ENCODE data around the gene CLMN. TPM values are rescaled to one million over a fixed set of nuclear protein-coding genes. Genes with fewer than 3 reads are reported as not detected.
"Not testable (repeated sequence)": the region's sequence is repeated elsewhere in the genome, so short reads cannot be mapped to it uniquely, and the experiment has no call there.

The CLMN gene
- total RNA-seq, 4 donors from 2014 or later = 3.8 to 10.0 (median 5.3) TPM

DNA sequence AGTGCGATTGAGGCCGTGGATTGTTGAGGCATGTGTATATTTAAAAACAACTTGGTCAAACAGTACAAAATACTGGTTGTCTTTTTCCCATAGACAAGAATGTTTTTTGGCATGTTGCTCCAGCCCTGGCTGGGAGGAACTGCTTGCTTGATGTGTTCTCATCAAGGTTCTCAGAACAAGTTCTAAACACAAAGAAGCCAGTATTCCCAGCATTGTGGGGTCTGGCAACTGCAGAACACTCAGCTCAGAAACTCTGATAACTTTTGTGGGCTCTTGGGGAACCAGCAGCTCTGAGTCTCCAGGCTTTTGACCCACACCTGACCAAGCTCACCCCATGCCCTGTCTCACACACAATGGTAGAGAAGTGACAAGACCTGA is 135.3 kb downstream of the CLMN start:
- no peak for ATAC-seq
- 6 to 23% methylated on average over 2 of the region's 2 CpGs for WGBS, 2 donors (ENCODE audit: low coverage in 1 of 2)
- H3K9me3 ChIP-seq = no peaks in the 10 kb centered on the region
- TF ChIP-seq POLR2AphosphoS5 (IDR thresholded peaks at IDR 0.05) (no peak), CTCF (IDR thresholded peaks at IDR 0.05) (no peak), POLR2A (IDR thresholded peaks at IDR 0.05) (no peak), EP300 (IDR thresholded peaks at IDR 0.05) (no peak)
- H3K36me3 ChIP-seq = peaks cover 0 to 16% of the 10 kb centered on the region in 2 donors
- peaks cover 0 to 35% (median 18%) of the 10 kb centered on the region in 3 donors for H3K4me1 ChIP-seq
- H3K27ac ChIP-seq = peak overlapping the region; percentile 10 to 67 (median 66)
- no peak overlapping the region for H3K4me3 ChIP-seq
- H3K27me3 ChIP-seq = no peaks in the 10 kb centered on the region

- 53 to 67% methylated on average over 5 to 6 of the region's 6 CpGs for WGBS, 2 donors (ENCODE audit: low coverage in 1 of 2)
These were observed 135.9 kb downstream of the CLMN start for GRCh38 chr14:95183532-95184412.

GRCh38 chr14:95183082-95183481 is 136.6 kb downstream of the CLMN start:
- no peak for TF ChIP-seq EP300 (IDR thresholded peaks at IDR 0.05)
- no peak for TF ChIP-seq CTCF (IDR thresholded peaks at IDR 0.05)
- TF ChIP-seq POLR2A (IDR thresholded peaks at IDR 0.05) = no peak
- TF ChIP-seq POLR2AphosphoS5 (IDR thresholded peaks at IDR 0.05) = no peak
- H3K4me1 ChIP-seq = peaks cover 0 to 30% (median 18%) of the 10 kb centered on the region in 3 donors
- H3K4me3 ChIP-seq = no peak overlapping the region
- peak overlapping the region in 3 of 4 donors; percentile 14 to 67 (median 65) for H3K27ac ChIP-seq
- peaks cover 0 to 17% of the 10 kb centered on the region in 2 donors for H3K36me3 ChIP-seq
- H3K9me3 ChIP-seq = no peaks in the 10 kb centered on the region
- no peaks in the 10 kb centered on the region for H3K27me3 ChIP-seq
- ATAC-seq = no peak
- no CpG with 5 or more reads among the region's 1 CpG for WGBS, 2 donors (ENCODE audit: low coverage in 1 of 2)

More at GRCh38 chr14:95183532-95184412, 135.9 kb downstream of the CLMN start:
- Histone ChIP-seq H3K4me1 (peaks cover 0 to 30% (median 18%) of the 10 kb centered on the region in 3 donors), H3K36me3 (peaks cover 0 to 17% of the 10 kb centered on the region in 2 donors), H3K27me3 (no peaks in the 10 kb centered on the region), H3K9me3 (no peaks in the 10 kb centered on the region), H3K4me3 (no peak overlapping the region), H3K27ac (peak overlapping the region; percentile 10 to 67 (median 66))
- no peak for ATAC-seq
- no peak for TF ChIP-seq POLR2A (IDR thresholded peaks at IDR 0.05)
- no peak for TF ChIP-seq CTCF (IDR thresholded peaks at IDR 0.05)
- no peak for TF ChIP-seq EP300 (IDR thresholded peaks at IDR 0.05)
- TF ChIP-seq POLR2AphosphoS5 (IDR thresholded peaks at IDR 0.05) = no peak

DNA sequence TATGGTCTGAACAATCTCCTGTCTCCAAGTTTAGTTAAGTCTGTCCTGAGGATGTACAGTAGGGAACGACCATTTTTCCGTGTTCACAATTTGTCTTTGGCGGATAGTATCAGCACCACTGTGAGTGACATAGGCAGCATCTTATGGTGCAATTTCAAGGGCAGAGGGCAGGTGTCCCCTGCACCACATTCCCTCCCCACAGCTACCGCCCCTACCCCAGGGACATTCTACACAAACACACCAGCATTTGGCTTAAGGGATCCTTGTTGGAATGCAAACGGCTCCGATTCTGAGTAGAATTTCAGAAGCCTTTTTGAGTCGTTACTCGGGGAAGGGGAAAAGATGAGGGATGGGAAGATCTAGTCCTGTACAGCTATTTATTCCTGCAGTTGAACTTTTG is 137.3 kb downstream of the CLMN start:
- Histone ChIP-seq H3K36me3 (peaks cover 0 to 17% of the 10 kb centered on the region in 2 donors), H3K4me1 (peaks cover 0 to 30% (median 18%) of the 10 kb centered on the region in 3 donors)

GRCh38 chr14:95180966-95181741 is 138.6 kb downstream of the CLMN start:
- ATAC-seq = no peak
- no peak overlapping the region for H3K27ac ChIP-seq
- TF ChIP-seq POLR2AphosphoS5 (IDR thresholded peaks at IDR 0.05) = no peak
- TF ChIP-seq POLR2A (IDR thresholded peaks at IDR 0.05) = no peak
- no peak for TF ChIP-seq CTCF (IDR thresholded peaks at IDR 0.05)
- no peak for TF ChIP-seq EP300 (IDR thresholded peaks at IDR 0.05)
- H3K4me1 ChIP-seq = peaks cover 0 to 28% (median 18%) of the 10 kb centered on the region in 3 donors
- no peak overlapping the region for H3K4me3 ChIP-seq
- H3K27me3 ChIP-seq = no peaks in the 10 kb centered on the region
- no peaks in the 10 kb centered on the region for H3K9me3 ChIP-seq
- 83 to 90% methylated on average over 7 to 8 of the region's 8 CpGs for WGBS, 2 donors (ENCODE audit: low coverage in 1 of 2)
- peaks cover 0 to 17% of the 10 kb centered on the region in 2 donors for H3K36me3 ChIP-seq

More for the DNA sequence above, 137.3 kb downstream of the CLMN start:
- no peak overlapping the region for H3K4me3 ChIP-seq
- ATAC-seq = no peak
- peak overlapping the region in 2 of 4 donors; percentile 0 to 12 for H3K27ac ChIP-seq
- no peak for TF ChIP-seq POLR2A (IDR thresholded peaks at IDR 0.05)
- no peak for TF ChIP-seq POLR2AphosphoS5 (IDR thresholded peaks at IDR 0.05)
- no peak for TF ChIP-seq EP300 (IDR thresholded peaks at IDR 0.05)
- H3K27me3 ChIP-seq = no peaks in the 10 kb centered on the region
- 58 to 71% methylated on average over 7 to 8 of the region's 8 CpGs for WGBS, 2 donors (ENCODE audit: low coverage in 1 of 2)
- no peaks in the 10 kb centered on the region for H3K9me3 ChIP-seq

DNA sequence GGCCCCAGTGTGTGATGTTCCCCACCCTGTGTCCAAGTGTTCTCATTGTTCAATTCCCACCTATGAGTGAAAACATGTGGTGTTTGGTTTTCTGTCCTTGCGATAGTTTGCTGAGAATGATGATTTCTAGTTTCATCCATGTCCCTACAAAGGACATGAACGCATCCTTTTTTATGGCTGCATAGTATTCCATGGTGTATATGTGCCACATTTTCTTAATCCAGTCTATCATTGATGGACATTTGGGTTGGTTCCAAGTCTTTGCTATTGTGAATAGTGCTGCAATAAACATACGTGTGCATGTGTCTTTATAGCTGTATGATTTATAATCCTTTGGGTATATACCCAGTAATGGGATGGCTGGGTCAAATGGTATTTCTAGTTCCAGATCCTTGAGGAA is 144.0 kb downstream of the CLMN start:
- H3K9me3 ChIP-seq, H3K4me1 ChIP-seq, ATAC-seq, H3K4me3 ChIP-seq, H3K27me3 ChIP-seq, H3K27ac ChIP-seq: not testable (repeated sequence)
- WGBS, 2 donors (ENCODE audit: low coverage in 1 of 2) = 100% methylated on average over 1 to 2 of the region's 3 CpGs
- H3K36me3 ChIP-seq = peaks cover 0 to 14% of the 10 kb centered on the region in 2 donors

Measured in gastroesophageal sphincter (tissue), 4 donors.